OCI-LY1 (cell line): Measurements from ENCODE around the gene POP7.

Experiments
- CTCF ChIP-seq: fragments of 200-600 bp; sonication (generic), shearing (Covaris generic); IDR thresholded peaks from 2 replicates; pipeline ENCODE4 v1.5.1; 2017; ENCODE audit warnings: mild to moderate bottlenecking, antibody characterized with exemption, low read length, moderate library complexity, mixed read lengths
- EZH2 ChIP-seq: fragments of 200-600 bp; sonication (generic), shearing (Covaris generic); IDR thresholded peaks from 2 replicates; pipeline ENCODE4 v1.8.0; 2017; ENCODE audit warnings: borderline replicate concordance, mixed run types, mild to moderate bottlenecking, antibody characterized with exemption, low read length, moderate library complexity, mixed read lengths

GRCh38 chr7:100710452-100710851 lies 4.5 kb downstream of the POP7 start:
- TF ChIP-seq CTCF (no peak), EZH2 (no peak)
